ENCODE data around the gene DCBLD1. TPM values are rescaled to one million over a fixed set of nuclear protein-coding genes. Genes with fewer than 3 reads are reported as not detected.
"Not testable (repeated sequence)": the region's sequence is repeated elsewhere in the genome, so short reads cannot be mapped to it uniquely, and the experiment has no call there.

DCBLD1 gene
- total RNA-seq (10 to 100 TPM in 1 of 9 donors, 1 to 10 TPM in 8; 3.1 to 11.4 (median 4.1) TPM), polyA plus RNA-seq (1 to 10 TPM; 2.9 to 3.5 TPM)
- long read RNA-seq, donor 1, partial matches to known transcripts, result 3 of 15 reads
- long read RNA-seq, donor 1, other reads (novel, unspliced or antisense), result 8 of 15 reads
- long read RNA-seq, donor 2, partial matches to known transcripts, result 3 of 10 reads
- long read RNA-seq, donor 2, other reads (novel, unspliced or antisense), result 6 of 10 reads
- long read RNA-seq, donor 3, partial matches to known transcripts, result 2 of 9 reads
- long read RNA-seq, donor 3, other reads (novel, unspliced or antisense), result 4 of 9 reads

GRCh38 chr6:117482240-117483003 lies at the start of gene DCBLD1:
Gene DCBLD1 (plus strand): TSS chr6:117482674. CDS start chr6:117482782, 108 bp downstream.
- H3K27me3 ChIP-seq, result peaks cover 0 to 5% (median 0%) of the 10 kb centered on the region in 9 donors
- H3K36me3 ChIP-seq, result no peaks in the 10 kb centered on the region
- peaks cover 0 to 40% (median 15%) of the 10 kb centered on the region in 12 donors for H3K4me1 ChIP-seq
- TF ChIP-seq CTCF (IDR thresholded peaks at IDR 0.05), result peak in 2 of 12 donors; percentile 15 to 16
- peak in 1 of 2 donors; percentile 66 for TF ChIP-seq POLR2A (IDR thresholded peaks at IDR 0.05)
- peak within 1 kb of the TSS; percentile 19 to 92 (median 84) for H3K27ac ChIP-seq
- ATAC-seq (peak; percentile 82 to 97 (median 92)), DNase-seq (peak; percentile 80 to 91 (median 84))
- H3K4me3 ChIP-seq, result peak within 1 kb of the TSS; percentile 62 to 88 (median 78)
- intact Hi-C loops (cut with DNase I), result loop anchor here in 5 of 10 donors (2.0 to 10.0 kb wide), 5 partner anchors 65 to 1172 kb away; partner anchors contain the start of genes CEP85L (in 1 of the 5) and GOPC (in 1 of the 5)
- 0 to 2% (median 1%) methylated on average over 39 to 96 of the region's 96 CpGs for WGBS, 4 donors
- H3K9me3 ChIP-seq, result no peaks in the 10 kb centered on the region

DNA sequence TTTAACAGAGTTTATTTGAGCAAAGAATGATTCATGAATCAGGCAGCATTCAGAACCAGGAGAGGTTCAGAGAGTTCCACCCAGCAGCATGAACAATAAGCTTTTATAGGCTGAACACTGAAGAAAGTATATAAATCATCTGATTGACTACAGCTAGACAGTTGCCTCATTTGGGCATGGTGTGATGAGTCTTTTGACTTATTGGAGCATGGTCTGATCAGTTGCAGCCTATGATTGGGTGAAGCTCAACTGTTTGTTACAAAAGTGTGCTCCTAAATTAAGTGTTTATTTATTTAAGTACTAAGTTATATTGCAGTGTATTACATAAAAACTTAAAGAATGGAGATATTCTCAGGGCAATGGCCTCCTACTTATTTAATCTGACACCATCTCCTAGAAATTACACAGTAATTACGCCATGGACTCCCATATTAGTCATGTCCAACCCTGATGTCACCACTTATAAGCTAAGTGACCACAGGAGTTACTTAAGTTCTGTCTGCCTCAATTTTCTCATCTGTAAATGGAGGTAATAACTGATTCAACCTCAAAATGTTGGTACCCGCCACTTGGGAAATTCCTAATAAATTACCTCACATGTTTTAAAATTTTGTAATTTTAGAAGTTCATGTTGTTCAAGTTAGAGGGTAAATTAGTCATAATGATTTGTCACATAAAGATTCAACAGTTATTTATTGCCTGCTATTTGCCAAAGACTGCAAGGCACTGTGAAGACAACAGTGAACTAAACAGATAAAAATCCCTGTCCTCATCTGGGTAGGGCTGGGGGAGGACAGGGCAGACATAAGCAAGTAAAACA lies 41.6 kb upstream of the DCBLD1 start:
- intact Hi-C loops (cut with DNase I), result loop anchor here in 3 of 10 donors (10.0 kb wide), 2 partner anchors 86 to 96 kb away; no protein-coding TSS in a partner anchor
- Histone ChIP-seq H3K4me1 (peaks cover 0 to 3% (median 0%) of the 10 kb centered on the region in 12 donors), H3K9me3 (no peaks in the 10 kb centered on the region), H3K4me3 (no peak overlapping the region), H3K36me3 (no peaks in the 10 kb centered on the region), H3K27ac (no peak overlapping the region), H3K27me3 (peaks cover 0 to 25% (median 3%) of the 10 kb centered on the region in 9 donors)
- ATAC-seq (no peak), DNase-seq (no peak)
- WGBS, 4 donors, result 81 to 88% (median 84%) methylated on average over 2 of the region's 2 CpGs
- TF ChIP-seq POLR2A (IDR thresholded peaks at IDR 0.05) (no peak), CTCF (IDR thresholded peaks at IDR 0.05) (no peak)

- ATAC-seq (no peak), DNase-seq (no peak)
- Histone ChIP-seq H3K9me3 (no peaks in the 10 kb centered on the region), H3K4me3 (no peak overlapping the region), H3K27ac (no peak overlapping the region), H3K27me3 (peaks cover 0 to 29% (median 3%) of the 10 kb centered on the region in 9 donors), H3K36me3 (no peaks in the 10 kb centered on the region), H3K4me1 (peaks cover 0 to 3% (median 0%) of the 10 kb centered on the region in 12 donors)
- TF ChIP-seq POLR2A (IDR thresholded peaks at IDR 0.05), result no peak
- no peak for TF ChIP-seq CTCF (IDR thresholded peaks at IDR 0.05)
- WGBS, 4 donors, result 71 to 74% (median 71%) methylated on average over 2 of the region's 2 CpGs
- intact Hi-C loops (cut with DNase I), result loop anchor here in 3 of 10 donors (10.0 kb wide), 2 partner anchors 87 to 97 kb away; no protein-coding TSS in a partner anchor
Measured at GRCh38 chr6:117441824-117442264, 40.6 kb upstream of the DCBLD1 start.

- H3K36me3 ChIP-seq, H3K9me3 ChIP-seq, DNase-seq, H3K4me1 ChIP-seq, ATAC-seq, H3K4me3 ChIP-seq, H3K27ac ChIP-seq: not testable (repeated sequence)
- intact Hi-C loops (cut with DNase I), result loop anchor here in 3 of 10 donors (10.0 kb wide), 2 partner anchors 88 to 98 kb away; no protein-coding TSS in a partner anchor
- H3K27me3 ChIP-seq, result peaks cover 0 to 34% (median 3%) of the 10 kb centered on the region in 9 donors
- 83 to 89% (median 86%) methylated on average over 8 of the region's 8 CpGs for whole genome bisulfite sequencing, 4 donors
Measured at GRCh38 chr6:117442313-117442712, 40.2 kb upstream of the DCBLD1 start.

Measured in heart left ventricle (tissue), 16 donors.